Stimulated activated CD8-positive, alpha-beta memory T cell treated with anti-CD3 and anti-CD28 coated beads, Interleukin-7, amount 100 ng/mL, for 48 hours (primary cell): ENCODE measurements around the gene MCC.
A peak's percentile ranks its signal among the peaks of the same experiment; 100 is the strongest.
"Not testable (repeated sequence)": the region's sequence is repeated elsewhere in the genome, so short reads cannot be mapped to it uniquely, and the experiment has no call there.

Source experiments
- DNase-seq, 2 donors: peaks; one replicate each; pipeline ENCODE4 v3.0.0-alpha.2; 2020; ENCODE audit warnings: low read depth in 1 of 2; ENCODE audit errors: extremely low read depth in 1 of 2

Gene MCC

GRCh38 chr5:113091622-113092021 lies 396.6 kb downstream of the MCC start:
- DNase-seq: no peak

- peak in 1 of 2 donors; percentile 10 for DNase-seq
Observed at GRCh38 chr5:113090336-113091106, 397.7 kb downstream of the MCC start.

- DNase-seq: no peak
Observed at GRCh38 chr5:113089653-113090335, 398.5 kb downstream of the MCC start.

- no peak for DNase-seq
Observed at GRCh38 chr5:113087976-113088514, 400.2 kb downstream of the MCC start.

- DNase-seq: no peak
Observed at GRCh38 chr5:113085880-113086409, 402.3 kb downstream of the MCC start.

GRCh38 chr5:113085084-113085414 lies 403.2 kb downstream of the MCC start:
- DNase-seq: no peak

- no peak for DNase-seq
Observed at GRCh38 chr5:113084402-113085083, 403.7 kb downstream of the MCC start.

- no peak for DNase-seq
Observed at GRCh38 chr5:113083481-113083880, 404.8 kb downstream of the MCC start.

- DNase-seq: no peak
Observed at GRCh38 chr5:113082547-113082905, 405.7 kb downstream of the MCC start.

- DNase-seq: no peak
Observed at GRCh38 chr5:113081881-113082546, 406.2 kb downstream of the MCC start.

GRCh38 chr5:113081091-113081839 lies 407.0 kb downstream of the MCC start:
- no peak for DNase-seq

- not testable (repeated sequence) for DNase-seq
Observed at GRCh38 chr5:113076649-113077048, 411.6 kb downstream of the MCC start.

GRCh38 chr5:113075019-113075418 lies 413.2 kb downstream of the MCC start:
- DNase-seq: no peak

- DNase-seq: not testable (repeated sequence)
Observed at GRCh38 chr5:113073629-113074034, 414.6 kb downstream of the MCC start.

GRCh38 chr5:113071401-113071800 lies 416.9 kb downstream of the MCC start:
- DNase-seq: no peak

GRCh38 chr5:113070901-113071300 lies 417.4 kb downstream of the MCC start:
- no peak for DNase-seq

GRCh38 chr5:113068559-113068958 lies 419.7 kb downstream of the MCC start:
- DNase-seq: no peak

GRCh38 chr5:113067635-113068344 lies 420.5 kb downstream of the MCC start:
- no peak for DNase-seq

GRCh38 chr5:113065626-113066025 lies 422.6 kb downstream of the MCC start:
- DNase-seq: no peak

- DNase-seq: no peak
Observed at GRCh38 chr5:113064806-113065205, 423.4 kb downstream of the MCC start.
